Measurements from ENCODE around the gene HTR2B.
"Not testable (repeated sequence)": the region's sequence is repeated elsewhere in the genome, so short reads cannot be mapped to it uniquely, and the experiment has no call there.

HTR2B gene

DNA sequence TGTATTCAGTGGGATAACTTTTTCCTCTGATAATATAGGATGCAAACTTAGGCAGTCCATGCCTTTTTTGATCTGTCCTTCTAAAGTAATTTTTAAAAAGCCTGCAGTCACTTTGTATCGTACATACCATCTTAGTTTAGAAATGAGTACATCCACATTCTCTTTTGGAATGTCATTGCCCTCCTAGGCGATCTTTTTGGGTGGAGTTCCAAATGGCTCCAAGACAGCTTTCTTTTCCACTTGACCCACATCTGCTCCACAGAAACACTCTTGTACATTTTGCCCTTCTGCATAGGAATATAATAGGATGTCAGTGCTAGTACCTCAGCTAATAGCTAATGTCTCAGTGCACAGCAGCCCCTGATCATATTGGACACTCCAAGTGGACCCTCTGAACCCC, 21.8 kb upstream of the HTR2B start:
- peaks cover 52% of the 10 kb centered on the region for H3K36me3 ChIP-seq (ENCODE audit: low read depth)
- no peak for ATAC-seq (ENCODE audit: low read depth)

DNA sequence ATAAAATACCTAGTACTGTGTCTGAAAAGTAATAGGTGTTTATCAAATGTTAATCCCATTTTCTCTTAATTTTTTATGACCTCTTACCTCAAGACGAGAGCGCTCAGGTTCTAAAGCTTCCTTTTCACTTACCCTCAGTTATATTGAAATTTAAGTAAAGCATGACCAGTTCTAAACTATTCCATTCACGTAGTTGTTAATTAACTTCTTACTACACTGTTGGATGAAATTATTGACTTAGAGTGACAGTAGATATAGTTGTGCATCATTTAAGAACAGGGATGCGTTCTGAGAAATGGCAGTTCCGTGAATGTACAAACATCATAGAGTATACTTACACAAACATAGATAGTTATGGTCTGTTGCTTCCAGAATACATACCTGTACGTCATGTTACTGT, 20.1 kb upstream of the HTR2B start:
- Histone ChIP-seq H3K27me3 (ENCODE audit: insufficient read depth, poor library complexity, severe bottlenecking) (no peaks in the 10 kb centered on the region), H3K9me3 (ENCODE audit: severe bottlenecking) (no peaks in the 10 kb centered on the region)

More for the DNA sequence above, 21.8 kb upstream of the HTR2B start:
- H3K4me3 ChIP-seq (ENCODE audit: severe bottlenecking): no peak overlapping the region
- no peaks in the 10 kb centered on the region for H3K27me3 ChIP-seq (ENCODE audit: insufficient read depth, poor library complexity, severe bottlenecking)
- H3K27ac ChIP-seq (ENCODE audit: poor library complexity, severe bottlenecking): no peak overlapping the region
- TF ChIP-seq CTCF (IDR thresholded peaks at IDR 0.05; ENCODE audit: poor library complexity, severe bottlenecking): no peak
- no peaks in the 10 kb centered on the region for H3K4me1 ChIP-seq (ENCODE audit: insufficient read depth, poor library complexity, severe bottlenecking)
- H3K9me3 ChIP-seq (ENCODE audit: severe bottlenecking): no peaks in the 10 kb centered on the region
- no peak for DNase-seq (ENCODE audit: low spot score)

DNA sequence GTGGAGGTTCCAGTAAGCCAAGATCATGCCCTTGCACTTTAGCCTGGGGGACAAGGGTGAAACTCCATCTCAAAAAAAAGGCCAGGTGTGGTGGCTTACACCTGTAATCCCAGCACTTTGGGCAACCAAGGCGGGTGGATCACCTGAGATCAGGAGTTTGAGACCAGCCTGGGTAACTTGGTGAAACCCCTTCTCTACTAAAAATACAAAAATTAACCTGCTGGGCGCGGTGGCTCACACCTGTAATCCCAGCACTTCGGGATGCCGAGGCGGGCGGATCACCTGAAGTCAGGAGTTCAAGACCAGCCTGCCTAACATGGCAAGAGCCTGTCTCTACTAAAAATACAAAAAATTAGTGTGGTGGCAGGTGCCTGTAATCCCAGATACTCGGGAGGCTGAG, 16.0 kb upstream of the HTR2B start:
- H3K27me3 ChIP-seq (ENCODE audit: insufficient read depth, poor library complexity, severe bottlenecking); H3K4me3 ChIP-seq (ENCODE audit: severe bottlenecking); H3K27ac ChIP-seq (ENCODE audit: poor library complexity, severe bottlenecking); ATAC-seq (ENCODE audit: low read depth); DNase-seq (ENCODE audit: low spot score); H3K9me3 ChIP-seq (ENCODE audit: severe bottlenecking); H3K4me1 ChIP-seq (ENCODE audit: insufficient read depth, poor library complexity, severe bottlenecking): not testable (repeated sequence)
- H3K36me3 ChIP-seq (ENCODE audit: low read depth): peaks cover 14% of the 10 kb centered on the region

More for the DNA sequence above, 20.1 kb upstream of the HTR2B start:
- Histone ChIP-seq H3K4me1 (ENCODE audit: insufficient read depth, poor library complexity, severe bottlenecking) (no peaks in the 10 kb centered on the region), H3K4me3 (ENCODE audit: severe bottlenecking) (no peak overlapping the region), H3K27ac (ENCODE audit: poor library complexity, severe bottlenecking) (no peak overlapping the region), H3K36me3 (ENCODE audit: low read depth) (peaks cover 47% of the 10 kb centered on the region)
- ATAC-seq (ENCODE audit: low read depth) (no peak), DNase-seq (ENCODE audit: low spot score) (no peak)
- TF ChIP-seq CTCF (IDR thresholded peaks at IDR 0.05; ENCODE audit: poor library complexity, severe bottlenecking): no peak

DNA sequence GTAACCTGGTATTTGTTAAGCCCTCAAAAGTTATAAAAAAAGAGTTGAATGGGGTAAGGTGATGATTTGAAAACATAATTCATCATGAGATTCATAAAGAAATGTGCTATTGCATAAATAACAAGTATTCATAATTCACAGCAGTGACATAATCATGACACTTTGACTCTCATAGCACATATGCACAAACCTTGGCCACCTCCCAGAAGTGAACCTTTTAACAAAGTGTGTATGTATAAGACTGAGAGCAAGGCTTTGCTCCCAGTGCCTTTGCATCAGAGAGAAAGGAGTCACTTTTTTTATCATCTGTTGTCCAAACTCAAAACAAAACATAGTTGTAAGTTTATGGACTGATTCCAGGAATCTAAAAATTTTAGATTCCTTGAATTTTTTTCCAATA, 15.0 kb upstream of the HTR2B start:
- Histone ChIP-seq H3K27ac (ENCODE audit: poor library complexity, severe bottlenecking) (no peak overlapping the region), H3K27me3 (ENCODE audit: insufficient read depth, poor library complexity, severe bottlenecking) (no peaks in the 10 kb centered on the region), H3K4me1 (ENCODE audit: insufficient read depth, poor library complexity, severe bottlenecking) (no peaks in the 10 kb centered on the region), H3K9me3 (ENCODE audit: severe bottlenecking) (no peaks in the 10 kb centered on the region), H3K36me3 (ENCODE audit: low read depth) (peaks cover 14% of the 10 kb centered on the region), H3K4me3 (ENCODE audit: severe bottlenecking) (no peak overlapping the region)
- DNase-seq (ENCODE audit: low spot score): no peak
- no peak for ATAC-seq (ENCODE audit: low read depth)
- TF ChIP-seq CTCF (IDR thresholded peaks at IDR 0.05; ENCODE audit: poor library complexity, severe bottlenecking): no peak

DNA sequence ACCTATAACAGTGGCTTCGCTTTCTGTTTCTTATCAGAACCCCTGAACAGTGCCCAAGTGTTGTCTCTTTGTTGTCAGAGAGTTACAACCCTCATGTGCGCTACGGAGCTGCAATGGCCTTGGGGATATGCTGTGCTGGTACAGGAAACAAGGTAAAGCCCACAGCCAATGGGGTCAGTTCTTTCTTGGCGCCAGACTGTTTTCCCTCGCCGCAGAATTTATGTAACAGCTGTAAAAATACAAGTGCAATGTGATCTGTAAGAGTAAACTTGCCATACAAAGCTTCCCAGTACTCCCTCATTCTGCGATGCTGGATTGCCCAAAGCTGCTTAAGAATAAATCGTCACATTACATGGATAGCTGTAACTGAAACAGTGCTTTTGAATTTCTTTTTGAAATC, 13.9 kb upstream of the HTR2B start:
- no peak for ATAC-seq (ENCODE audit: low read depth)
- Histone ChIP-seq H3K27ac (ENCODE audit: poor library complexity, severe bottlenecking) (no peak overlapping the region), H3K4me1 (ENCODE audit: insufficient read depth, poor library complexity, severe bottlenecking) (no peaks in the 10 kb centered on the region), H3K36me3 (ENCODE audit: low read depth) (peaks cover 14% of the 10 kb centered on the region), H3K9me3 (ENCODE audit: severe bottlenecking) (no peaks in the 10 kb centered on the region), H3K4me3 (ENCODE audit: severe bottlenecking) (no peak overlapping the region), H3K27me3 (ENCODE audit: insufficient read depth, poor library complexity, severe bottlenecking) (no peaks in the 10 kb centered on the region)
- TF ChIP-seq CTCF (IDR thresholded peaks at IDR 0.05; ENCODE audit: poor library complexity, severe bottlenecking): no peak
- no peak for DNase-seq (ENCODE audit: low spot score)

All from RWPE2 (cell line).